ENCODE measurements around the gene RGL1.

RGL1 gene

GRCh38 chr1:183954496-183954895 is 149.6 kb downstream of the RGL1 start:
- DNase-seq (ENCODE audit: low read depth, low spot score): no peak

- DNase-seq (ENCODE audit: low read depth, low spot score): no peak
Measured at GRCh38 chr1:183956559-183957188, 151.8 kb downstream of the RGL1 start.

GRCh38 chr1:183957216-183957830 is 152.4 kb downstream of the RGL1 start:
- no peak for DNase-seq (ENCODE audit: low read depth, low spot score)

GRCh38 chr1:183958958-183959357 is 154.0 kb downstream of the RGL1 start:
- DNase-seq (ENCODE audit: low read depth, low spot score): no peak

- no peak for DNase-seq (ENCODE audit: low read depth, low spot score)
Measured at GRCh38 chr1:183961132-183961531, 156.2 kb downstream of the RGL1 start.

GRCh38 chr1:183962903-183963302 is 158.0 kb downstream of the RGL1 start:
- no peak for DNase-seq (ENCODE audit: low read depth, low spot score)

- DNase-seq (ENCODE audit: low read depth, low spot score): no peak
Measured at GRCh38 chr1:183965726-183966125, 160.8 kb downstream of the RGL1 start.

GRCh38 chr1:183966487-183966886 is 161.6 kb downstream of the RGL1 start:
- no peak for DNase-seq (ENCODE audit: low read depth, low spot score)

- DNase-seq (ENCODE audit: low read depth, low spot score): no peak
Measured at GRCh38 chr1:183967914-183968313, 163.0 kb downstream of the RGL1 start.

- DNase-seq (ENCODE audit: low read depth, low spot score): no peak
Measured at GRCh38 chr1:183968386-183968785, 163.5 kb downstream of the RGL1 start.

- no peak for DNase-seq (ENCODE audit: low read depth, low spot score)
Measured at GRCh38 chr1:183970516-183971300, 165.8 kb downstream of the RGL1 start.

GRCh38 chr1:183975651-183976050 is 170.7 kb downstream of the RGL1 start:
- DNase-seq (ENCODE audit: low read depth, low spot score): no peak

- no peak for DNase-seq (ENCODE audit: low read depth, low spot score)
Measured at GRCh38 chr1:183977717-183978116, 172.8 kb downstream of the RGL1 start.

All from iPS DF 19.7 (cell line).